HG03520 (cell line): ENCODE data around the gene P2RX6.

ENCODE experiments used
- ATAC-seq: cut with Tn5 transposase; IDR thresholded peaks from one replicate; pipeline ENCODE4 v1.9.1; 2021; ENCODE audit warnings: mild to moderate bottlenecking, moderate library complexity; ENCODE audit not compliant: unreplicated experiment

P2RX6 gene

DNA sequence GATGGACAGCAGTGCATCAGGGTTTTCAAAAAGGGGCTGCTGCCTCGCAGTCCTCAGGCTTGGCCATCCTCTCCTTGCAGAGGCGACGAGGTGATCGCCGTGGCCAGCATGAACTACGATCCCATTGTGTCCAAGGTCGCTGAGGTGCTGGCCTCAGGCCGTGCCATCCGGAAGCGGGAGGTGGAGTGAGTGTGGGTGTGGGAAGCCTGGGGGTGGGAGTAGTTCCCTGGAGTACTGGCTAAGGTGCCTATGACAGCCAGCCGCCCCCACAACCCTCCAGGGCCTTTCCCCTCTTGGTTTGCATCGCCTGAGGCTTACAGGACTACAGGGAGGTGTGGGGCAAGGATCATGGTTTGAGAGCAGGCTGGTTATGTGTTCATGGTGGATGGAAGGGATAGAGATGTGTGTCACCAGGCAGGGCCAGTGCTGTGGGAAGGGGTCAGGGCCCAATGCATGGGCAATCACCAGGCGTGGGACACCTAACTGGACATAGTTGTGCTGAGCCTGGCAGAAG is 35.0 kb upstream of the P2RX6 start:
- no peak for ATAC-seq

DNA sequence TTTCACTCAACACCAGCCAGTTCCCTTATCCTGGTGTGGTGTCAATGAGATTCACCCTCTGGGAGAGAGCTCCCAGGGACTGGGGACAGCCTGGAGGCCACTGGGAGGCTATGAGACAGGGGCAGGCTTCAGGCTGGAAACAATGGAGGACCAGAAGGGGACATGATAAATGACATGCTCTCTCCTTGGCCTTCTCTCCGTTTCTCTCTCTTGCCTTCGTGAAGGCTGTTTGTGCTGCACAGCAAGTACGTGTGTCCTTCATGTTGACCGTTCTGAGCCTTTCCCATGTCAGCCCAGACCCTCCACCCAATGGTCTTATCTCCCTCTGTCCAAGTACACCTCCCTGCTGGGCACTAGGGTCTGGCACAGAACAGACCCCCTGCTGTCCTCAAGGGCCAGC is 34.4 kb upstream of the P2RX6 start:
- ATAC-seq, result no peak

DNA sequence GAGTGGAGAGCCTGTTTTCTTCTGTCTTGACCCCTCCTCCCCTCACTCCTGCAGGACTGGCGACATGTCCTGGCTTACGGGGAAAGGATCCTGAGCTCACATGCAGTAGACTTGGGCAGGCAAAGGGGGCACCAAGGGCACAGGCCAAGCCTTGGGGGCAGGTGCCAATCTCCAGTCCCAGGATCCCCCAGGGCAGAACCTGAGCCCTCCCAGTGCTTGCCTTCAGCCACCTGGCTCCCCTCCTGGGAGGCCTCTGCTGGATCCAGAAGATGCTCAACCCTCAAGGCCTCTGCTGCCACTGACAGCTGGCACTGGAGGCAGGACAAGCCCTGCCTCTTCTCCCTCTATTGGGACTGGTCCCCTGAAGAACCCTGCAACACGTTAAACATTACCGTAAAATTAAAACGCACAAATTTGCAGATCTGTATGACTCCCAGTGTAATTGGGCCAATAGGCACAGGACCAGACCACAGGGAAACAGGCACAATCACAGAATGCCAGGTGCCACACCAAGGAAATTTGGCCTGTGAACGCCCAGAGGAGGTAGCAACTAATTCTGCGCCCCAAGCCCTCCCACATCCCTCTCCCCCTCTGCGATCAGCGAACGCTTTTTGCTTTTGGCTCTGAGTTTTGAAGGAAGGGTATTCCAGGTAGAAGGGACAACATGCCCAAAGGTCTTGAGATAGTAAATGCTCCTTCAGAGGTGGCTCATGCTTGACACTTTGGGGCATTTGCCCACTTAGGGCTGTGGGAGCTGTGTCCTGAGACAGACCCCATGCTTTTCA is 33.8 kb upstream of the P2RX6 start:
- no peak for ATAC-seq

DNA sequence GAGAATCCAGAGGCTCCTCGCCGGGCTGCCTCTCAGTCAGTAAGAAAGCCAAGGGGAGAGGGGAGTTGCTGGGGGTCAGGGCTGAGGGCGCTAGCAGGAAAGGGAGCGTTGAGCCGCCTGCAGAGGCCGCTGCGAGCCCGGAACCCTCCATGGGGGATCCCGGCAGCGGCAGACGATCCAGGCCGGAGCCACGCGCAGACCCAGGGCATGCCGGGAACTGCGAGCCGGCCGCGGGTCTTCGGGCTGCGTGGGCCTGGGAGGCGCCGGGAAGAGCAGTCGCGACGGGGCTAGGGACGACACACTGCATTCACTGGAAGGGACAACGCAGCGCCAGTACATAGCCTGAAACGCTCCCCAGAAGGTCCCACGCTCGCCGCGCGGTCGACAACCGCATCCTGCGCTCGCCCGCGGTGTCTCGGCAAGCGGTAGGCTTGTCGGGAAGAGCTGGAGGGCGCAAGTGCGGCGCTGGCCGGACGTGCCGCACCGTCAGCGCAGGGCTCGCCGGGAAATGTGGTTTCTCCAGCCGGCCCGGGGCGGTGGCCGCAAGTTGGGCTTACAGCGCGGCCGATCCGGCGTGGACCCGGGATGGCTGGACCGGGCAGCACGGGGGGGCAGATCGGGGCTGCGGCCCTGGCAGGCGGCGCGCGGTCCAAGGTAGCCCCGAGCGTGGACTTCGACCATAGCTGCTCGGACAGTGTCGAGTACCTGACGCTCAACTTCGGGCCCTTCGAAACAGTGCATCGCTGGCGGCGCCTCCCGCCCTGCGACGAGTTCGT is 33.0 kb upstream of the P2RX6 start, which contains the start of gene LZTR1:
Gene LZTR1, plus strand, starts transcription at position 511 of the 776 bp plus-strand sequence. Its CDS starts 75 bp downstream, at position 586.
- peak; percentile 66 for ATAC-seq

DNA sequence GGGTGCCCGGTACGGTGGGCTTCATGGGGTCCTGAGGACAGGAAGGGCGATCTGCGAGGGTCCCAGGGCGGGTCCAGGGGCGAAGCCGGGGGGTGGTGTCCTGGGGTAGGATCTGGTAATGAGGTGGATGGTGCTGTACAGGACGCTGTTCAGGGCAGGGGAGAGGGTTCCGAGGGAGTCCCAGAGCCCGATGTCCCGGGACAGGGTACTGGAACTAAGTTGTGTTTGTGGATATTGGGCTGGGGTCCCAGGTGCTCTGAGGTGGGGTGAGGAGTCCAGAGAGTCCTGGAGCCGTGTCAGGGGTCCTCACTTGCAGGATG is 32.4 kb upstream of the P2RX6 start:
- peak; percentile 12 for ATAC-seq

DNA sequence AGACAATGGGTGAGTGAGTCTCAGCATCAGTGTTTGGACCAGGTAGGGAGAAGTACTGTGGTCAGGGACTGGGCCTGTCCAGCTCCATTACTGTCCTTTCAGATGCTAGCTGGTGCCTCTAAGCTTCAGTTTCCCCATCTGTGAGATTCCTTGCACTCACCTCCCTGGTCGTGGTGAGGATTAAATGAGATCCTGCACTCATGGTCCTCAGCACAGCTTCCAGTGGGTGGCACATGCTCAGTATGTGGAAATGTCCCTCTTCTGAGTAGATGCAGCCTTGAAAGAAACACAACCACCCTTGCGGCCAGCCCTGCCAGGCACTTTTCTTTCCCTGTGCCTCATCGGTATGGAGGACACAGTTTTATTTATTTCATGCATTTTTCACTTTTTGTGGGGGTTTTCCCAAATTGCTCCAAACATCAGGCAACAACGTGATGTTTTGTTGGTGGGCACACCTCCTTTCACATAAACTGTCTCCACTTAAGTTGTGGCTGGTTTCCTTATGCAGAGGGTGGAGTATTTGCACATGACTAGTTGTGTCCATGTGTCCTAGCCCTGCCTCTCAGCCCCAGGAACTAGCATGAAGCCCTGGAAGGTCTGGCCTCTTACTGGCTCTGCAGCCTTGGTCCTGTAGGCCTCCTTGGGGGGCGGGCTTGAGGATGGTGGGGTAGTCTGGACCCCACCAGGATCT is 31.7 kb upstream of the P2RX6 start:
- no peak for ATAC-seq

DNA sequence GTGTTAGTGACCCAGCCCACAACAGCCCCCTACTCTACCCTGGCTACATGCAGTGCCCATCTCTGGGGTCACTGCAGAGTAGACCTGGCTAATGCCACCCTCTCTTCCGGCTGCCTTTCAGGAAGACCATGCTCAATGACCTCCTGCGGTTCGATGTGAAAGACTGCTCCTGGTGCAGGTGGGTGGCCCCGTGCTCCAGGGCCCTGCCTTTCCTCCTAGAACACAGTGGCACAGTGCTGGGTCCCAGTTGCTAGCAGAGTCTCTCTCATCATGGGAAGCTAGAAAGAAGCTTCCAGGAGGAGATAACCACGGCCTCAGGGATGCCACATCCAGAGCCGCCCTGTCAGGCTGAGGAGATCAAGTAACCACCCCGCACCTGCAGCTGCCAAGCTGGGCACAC is 29.2 kb upstream of the P2RX6 start:
- no peak for ATAC-seq

DNA sequence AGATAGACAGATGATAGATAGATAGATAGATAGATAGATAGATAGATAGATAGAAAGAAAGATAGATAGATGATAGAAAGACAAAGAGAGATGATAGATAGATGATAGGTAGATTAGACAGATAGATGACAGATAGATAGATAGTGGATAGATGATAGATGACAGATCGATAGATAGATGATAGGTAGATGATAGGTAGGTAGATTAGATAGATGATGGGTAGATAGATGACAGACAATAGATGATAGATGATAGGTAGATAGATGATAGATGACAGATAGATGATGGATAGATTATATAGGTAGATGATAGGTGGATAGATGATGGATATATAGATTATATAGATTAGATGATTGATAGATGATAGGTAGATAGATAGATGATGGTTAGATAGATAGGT is 28.6 kb upstream of the P2RX6 start:
- no peak for ATAC-seq

DNA sequence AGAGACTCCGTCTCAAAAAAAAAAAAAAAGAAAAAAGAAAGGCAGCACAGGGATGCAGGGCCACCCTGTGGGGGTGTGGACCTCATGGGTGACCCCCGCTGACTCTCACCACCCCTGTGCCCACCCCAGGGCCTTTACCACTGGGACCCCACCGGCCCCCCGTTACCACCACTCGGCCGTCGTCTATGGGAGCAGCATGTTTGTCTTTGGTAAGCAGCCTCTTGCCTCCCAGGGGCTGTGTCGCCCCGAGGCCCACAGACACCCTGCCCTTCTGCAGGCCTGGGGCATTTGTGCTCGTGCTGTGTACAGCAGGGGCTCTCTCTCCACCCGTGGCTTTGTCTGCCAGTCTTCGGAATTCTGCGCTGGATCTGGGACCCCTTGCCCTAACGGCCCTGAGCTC is 27.6 kb upstream of the P2RX6 start:
- ATAC-seq, result no peak

DNA sequence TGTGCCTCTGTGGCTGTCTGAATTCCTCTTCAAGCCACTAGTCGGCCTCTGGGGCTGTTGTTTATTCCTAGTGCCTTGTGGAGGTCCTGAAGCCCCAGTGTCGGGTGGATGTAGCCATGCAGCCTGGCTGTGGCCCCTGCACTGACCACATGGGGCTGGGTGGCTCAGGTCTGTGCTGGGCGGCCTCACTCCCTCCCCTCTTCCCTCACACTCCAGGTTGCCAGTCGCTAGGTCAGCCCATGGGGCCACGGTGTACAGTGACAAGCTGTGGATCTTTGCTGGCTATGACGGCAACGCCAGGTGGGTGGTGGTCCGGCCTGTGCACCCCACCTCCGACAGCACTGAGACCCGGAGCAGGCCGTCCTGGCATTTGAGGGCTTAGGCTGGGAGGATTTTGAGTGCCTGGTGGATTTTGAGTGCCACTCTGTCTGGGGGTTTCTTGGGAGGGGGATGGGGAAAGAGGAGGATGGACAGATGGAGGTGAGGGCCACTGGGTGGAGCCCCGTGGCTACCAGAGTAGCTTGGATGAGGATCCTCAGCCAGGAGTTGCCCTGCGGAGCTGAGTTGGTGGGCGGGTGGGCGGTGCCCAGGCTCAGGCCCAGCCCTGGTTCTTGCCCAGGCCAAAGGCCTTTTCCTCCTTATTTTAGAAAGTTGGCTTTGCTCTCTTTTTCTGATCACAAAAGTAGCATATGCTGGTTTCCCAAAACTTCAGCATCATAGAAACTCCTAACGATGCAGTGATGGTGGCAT is 26.2 kb upstream of the P2RX6 start:
- ATAC-seq, result no peak

DNA sequence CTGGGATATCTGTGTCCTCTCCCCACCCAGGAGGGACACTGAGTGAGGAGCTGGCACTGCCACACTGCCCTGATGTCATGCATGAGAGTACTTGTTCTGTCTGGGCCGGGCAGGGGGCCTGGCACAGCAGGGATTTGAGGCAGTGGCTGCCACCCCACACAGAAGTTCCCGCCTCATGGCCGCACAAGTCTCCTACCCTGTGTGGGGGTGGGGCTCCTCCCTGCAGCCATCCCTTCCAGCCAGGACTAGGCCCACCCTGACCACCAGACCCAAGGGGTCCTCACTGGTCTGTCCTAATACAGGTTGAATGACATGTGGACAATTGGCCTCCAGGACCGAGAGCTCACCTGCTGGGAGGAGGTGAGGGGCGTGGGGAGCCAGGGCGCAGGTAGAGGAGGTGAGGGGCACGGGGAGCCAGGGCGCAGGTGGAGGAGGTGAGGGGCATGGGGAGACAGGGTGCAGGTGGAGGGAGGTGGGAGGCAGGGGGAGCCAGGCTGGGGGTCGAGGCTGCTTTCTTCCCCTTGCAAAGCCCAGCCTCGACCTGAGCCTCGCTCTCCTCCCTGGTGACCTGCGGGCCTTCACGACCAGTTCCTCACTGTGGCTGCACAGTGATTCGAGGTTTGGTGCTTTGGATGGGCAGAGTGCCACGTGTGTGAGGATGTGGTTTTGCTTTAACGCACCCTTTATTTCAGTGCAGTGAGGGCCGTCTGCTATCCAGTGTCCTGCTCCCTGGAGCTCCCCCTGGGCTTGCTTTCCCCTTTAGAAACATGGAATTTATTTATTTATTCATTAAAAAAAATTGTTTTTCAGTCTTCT is 25.4 kb upstream of the P2RX6 start:
- no peak for ATAC-seq

DNA sequence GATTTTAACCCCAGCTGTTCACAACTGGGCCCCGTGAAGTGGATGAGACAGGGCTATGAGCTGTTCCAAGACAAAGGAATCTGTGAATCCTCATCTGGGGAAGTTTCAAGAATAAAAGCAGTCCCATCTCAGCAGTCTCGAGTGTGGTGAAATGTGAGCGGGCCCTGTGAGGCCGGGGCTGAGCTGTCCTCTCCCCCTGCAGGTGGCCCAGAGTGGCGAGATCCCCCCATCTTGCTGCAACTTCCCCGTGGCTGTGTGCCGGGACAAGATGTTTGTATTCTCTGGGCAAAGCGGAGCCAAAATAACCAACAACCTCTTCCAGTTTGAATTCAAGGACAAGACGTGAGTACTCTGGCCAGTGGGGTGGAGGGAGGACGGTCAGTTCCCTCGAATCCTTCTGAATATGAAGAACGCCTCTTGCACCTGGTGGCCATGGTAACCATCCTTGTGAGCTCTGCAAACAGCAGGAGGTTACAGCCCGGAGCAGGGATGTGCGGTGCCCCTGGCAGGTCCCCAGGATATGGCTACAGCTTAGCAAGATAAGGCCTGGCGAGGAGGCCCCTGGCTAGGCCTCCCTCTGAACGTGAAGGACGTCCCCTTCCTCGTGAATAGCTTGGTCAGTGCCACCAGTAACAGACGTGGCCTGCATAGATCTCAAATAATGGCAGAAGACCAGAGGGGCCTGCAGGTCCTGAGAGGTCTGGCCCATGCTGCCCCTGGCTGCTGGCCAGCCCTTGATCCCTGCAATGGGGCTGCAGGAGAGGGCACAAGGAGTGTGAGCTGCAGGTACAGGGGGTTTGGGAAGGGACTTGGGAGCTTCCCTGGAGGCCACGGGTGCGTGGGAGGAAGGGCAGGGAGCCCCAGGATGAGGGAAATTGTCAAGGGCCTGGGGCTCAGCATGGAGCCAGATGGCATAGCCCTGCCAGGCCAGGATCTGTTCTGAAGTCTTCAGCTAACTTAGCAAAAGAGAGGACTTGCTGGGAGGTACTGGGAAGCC is 24.5 kb upstream of the P2RX6 start:
- no peak for ATAC-seq

DNA sequence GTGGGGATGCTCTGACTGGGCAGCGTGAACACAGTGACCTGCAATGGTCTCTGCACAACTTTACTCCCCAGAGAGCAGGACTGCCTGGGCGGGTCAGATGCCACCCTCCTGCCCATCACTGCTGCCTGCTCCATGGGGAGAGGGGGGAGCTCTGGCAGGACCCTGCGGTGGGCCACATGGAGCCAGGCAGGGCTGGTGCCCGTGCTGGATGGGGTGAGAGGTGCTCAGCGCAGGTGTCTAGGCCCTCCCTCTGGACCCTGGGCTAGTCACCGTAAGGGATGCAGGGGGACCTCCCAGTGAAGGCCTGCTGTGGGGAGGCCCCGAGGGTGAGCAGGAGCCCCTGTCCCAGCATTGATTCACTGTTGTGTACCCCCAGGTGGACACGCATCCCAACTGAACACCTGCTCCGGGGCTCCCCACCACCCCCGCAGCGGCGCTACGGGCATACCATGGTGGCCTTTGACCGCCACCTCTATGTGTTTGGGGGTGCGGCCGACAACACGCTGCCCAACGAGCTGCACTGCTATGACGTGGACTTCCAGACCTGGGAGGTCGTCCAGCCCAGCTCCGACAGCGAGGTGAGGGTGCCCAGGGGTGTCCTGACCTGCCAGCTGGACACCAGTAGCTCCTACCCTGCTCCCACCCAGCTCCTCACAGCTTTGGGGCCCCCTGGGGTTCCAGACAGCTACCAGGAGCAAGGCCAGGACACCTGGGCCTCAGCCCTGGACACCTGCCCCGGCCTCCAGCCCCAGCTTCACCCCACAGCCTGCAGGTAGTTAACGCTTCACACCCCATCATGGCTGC is 23.5 kb upstream of the P2RX6 start:
- no peak for ATAC-seq

DNA sequence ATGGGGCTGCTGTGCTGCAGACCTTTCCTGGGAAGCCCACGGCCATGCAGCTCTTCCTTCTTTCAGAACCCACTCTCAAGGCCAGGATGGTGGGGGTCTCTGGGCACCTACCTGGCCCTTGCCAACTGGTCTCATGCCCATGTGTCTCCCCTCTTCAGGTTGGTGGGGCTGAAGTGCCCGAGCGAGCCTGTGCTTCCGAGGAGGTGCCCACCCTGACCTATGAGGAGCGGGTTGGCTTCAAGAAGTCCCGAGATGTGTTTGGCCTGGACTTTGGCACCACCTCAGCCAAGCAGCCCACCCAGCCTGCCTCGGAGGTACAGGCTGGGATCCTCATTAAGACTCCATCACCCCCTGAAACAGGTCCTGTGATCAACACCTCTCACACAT is 22.9 kb upstream of the P2RX6 start:
- ATAC-seq, result no peak

DNA sequence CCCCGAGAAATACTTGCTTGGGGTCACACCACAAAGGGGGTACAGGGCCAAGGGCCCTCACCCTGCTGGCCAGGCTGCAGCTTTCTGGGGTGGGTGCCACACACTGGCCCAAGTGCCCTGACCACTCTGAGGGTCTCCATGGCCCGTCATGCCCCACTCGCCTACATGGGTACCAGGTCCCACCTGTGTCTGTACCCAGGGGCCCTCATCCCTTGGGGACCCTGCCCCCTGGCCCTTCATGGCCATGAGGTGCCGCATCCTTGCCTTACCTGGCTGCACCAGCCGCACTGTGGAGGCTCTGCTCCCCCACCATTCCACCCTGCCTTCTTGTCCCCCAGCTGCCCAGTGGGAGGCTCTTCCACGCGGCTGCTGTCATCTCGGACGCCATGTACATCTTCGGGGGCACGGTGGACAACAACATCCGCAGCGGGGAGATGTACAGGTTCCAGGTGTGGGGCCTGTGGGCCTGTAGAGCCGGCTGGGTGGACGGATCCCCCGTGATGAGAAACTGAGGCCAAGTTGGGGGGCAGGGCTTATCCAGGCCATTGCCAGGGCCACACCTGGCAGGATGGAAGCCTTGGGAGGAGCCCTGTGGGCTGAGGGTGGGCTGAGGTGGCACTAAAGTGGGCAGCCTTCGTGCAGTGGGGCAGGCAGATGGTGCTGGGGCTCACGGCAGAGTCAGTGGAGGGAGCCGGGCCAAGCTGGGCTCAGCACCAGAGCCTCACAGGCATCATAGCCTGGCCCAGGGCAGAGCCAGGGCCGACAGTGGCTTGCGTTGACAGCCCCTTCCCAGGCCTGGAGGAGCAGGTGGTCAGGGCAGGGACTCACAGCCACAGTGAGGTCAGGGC is 22.3 kb upstream of the P2RX6 start:
- no peak for ATAC-seq

DNA sequence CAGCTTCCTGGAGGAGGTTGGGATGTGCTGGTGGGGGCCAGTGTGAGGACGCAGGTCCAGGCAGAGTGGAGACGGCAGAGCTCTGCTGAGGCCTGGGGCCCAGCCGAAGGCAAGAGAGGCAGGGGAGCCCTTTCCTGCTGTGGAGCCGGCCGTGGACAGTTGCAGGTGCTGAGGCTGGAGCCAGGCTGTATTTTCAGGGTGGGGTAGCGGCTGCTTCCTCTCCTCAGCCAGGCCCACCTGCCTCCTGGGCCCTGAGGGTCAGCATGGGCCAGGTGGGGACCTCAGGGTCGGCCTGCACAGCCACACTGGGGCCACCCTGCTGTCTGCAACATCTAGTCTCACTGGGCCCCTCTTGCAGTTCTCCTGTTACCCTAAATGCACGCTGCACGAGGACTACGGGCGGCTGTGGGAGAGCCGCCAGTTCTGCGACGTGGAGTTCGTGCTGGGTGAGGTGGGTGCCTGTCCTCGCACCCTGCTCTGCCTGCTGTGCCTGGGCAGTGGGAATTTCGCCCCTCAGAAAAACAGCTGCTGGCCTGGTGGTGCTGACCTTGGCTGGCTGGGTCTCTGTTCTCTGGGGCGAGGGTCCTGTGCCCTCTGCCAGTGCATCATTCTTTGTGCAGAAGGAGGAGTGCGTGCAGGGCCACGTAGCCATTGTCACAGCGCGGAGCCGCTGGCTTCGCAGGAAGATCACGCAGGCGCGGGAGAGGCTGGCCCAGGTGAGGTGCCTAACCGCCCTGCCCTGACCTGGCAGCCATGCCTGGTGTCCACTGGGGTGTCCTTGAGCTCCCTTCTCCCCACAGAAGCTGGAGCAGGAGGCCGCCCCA is 21.4 kb upstream of the P2RX6 start:
- no peak for ATAC-seq
